Retina (tissue), 1 donor: ENCODE measurements around the gene TGFBR3.
A peak's percentile ranks its signal among the peaks of the same experiment; 100 is the strongest.
"Not testable (repeated sequence)": the region's sequence is repeated elsewhere in the genome, so short reads cannot be mapped to it uniquely, and the experiment has no call there.

Source experiments
- DNase-seq: peaks from one replicate; pipeline ENCODE4 v3.0.0-alpha.2; 2016

The TGFBR3 gene

DNA sequence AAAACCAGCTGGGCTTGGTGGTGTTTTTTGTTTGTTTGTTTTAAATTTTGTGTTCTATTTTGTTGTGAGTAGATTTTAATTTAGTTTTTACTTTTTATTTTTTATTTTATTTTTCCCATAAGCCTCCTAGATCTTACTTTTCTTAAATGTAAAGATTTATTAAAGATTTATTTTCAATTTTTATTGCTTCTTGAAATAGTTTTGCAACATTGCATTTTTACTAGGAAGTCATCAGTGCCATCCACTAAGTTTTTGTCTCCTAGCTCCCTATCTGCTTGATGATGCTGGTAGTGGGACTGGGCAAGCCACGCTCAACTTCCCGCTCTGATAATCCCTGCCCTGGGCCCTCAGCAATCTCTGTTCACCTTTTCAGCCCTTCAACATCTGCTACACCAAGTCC lies 209.9 kb downstream of the TGFBR3 start:
- no peak for DNase-seq

GRCh38 chr1:91674107-91674506 lies 211.8 kb downstream of the TGFBR3 start:
- DNase-seq: no peak

DNA sequence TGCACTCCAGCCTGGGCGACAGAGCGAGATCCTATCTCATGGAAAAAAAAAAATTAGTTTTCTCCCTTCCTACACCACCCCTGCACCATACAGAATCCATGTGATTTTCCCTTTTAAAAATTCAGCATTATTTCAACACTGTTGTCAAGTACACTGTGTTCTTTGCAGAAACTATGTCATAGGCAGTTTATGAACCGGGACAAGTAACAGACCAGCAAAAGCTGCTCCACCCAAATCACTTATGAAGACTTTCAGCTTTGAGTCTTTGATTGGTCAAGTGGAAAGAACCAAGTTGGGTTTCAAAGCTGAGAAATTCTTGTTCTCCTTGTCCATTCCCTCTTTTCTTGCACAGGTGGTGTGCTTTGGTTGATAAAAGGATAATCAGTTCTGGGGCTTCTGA lies 212.3 kb downstream of the TGFBR3 start:
- DNase-seq: no peak

- DNase-seq: no peak
Measured at GRCh38 chr1:91672601-91673161, 213.3 kb downstream of the TGFBR3 start.

GRCh38 chr1:91670781-91671180 lies 215.2 kb downstream of the TGFBR3 start:
- no peak for DNase-seq

- peak; percentile 35 for DNase-seq
Measured at GRCh38 chr1:91669584-91670350, 216.2 kb downstream of the TGFBR3 start.

DNA sequence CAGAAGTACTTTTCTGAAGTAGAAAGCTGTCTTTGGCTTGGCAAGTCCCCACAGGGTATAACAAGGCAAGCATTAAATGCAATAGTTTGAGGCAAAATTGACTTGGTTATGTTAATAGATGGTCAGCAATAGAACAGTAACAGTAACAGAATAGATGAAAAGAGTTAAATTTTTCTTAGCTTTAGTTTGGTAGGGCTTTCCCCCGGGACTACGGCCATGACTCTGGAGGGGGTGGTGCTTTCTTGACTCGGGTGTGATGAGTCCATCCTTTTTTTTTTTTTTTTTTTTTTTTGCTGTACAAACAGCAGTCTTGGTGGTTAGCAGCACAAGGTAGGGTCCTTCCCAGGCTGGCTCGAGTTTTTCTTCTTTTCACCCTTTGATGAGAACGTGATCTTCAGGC lies 219.3 kb downstream of the TGFBR3 start:
- DNase-seq: not testable (repeated sequence)

DNA sequence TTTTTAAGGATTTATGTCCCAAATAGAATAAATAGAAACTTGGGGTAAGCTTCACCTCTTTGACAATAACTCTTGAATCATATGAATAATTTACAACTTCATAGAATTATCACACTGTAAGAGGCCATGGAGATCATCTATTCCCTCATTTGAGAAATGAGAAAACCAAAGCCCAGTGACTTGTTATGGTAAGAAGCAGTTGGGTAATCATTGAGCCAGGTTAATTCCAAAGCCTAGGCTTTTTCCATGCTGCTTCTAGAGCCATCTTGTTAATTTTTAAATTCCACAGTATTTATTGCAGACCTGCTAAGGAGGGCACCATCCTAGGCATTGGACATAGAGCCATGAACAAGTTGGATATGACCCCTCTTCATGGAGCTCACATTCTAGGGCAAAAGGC lies 224.8 kb downstream of the TGFBR3 start:
- DNase-seq: no peak

- DNase-seq: no peak
Measured at GRCh38 chr1:91660708-91661107, 225.2 kb downstream of the TGFBR3 start.

DNA sequence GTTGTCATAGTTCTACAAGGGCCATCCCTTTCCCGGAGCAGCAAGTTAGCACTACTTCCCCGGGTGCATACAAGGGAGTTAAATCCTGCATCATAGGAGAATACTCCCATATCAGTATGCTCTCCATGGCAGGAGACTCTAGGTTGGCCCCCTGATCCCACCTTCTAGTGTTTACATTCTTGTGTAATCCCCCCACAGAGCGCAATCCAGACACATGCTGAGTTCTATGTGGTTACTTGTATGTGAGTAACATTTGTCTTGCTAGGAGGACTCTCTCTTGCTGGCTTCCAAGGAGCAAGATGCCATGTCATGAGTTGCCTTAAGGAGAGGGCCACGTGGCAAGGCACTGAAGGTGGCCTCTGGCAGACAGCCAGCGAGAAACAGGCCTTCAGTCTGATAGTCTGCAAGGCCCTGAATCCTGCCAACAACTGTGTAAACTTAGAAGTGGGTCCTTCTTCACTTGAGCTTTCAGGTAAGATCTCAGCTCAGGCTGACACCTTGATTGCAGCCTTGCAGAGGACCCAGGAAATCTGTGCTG lies 230.0 kb downstream of the TGFBR3 start:
- DNase-seq: no peak

GRCh38 chr1:91653183-91653582 lies 232.8 kb downstream of the TGFBR3 start:
- no peak for DNase-seq

DNA sequence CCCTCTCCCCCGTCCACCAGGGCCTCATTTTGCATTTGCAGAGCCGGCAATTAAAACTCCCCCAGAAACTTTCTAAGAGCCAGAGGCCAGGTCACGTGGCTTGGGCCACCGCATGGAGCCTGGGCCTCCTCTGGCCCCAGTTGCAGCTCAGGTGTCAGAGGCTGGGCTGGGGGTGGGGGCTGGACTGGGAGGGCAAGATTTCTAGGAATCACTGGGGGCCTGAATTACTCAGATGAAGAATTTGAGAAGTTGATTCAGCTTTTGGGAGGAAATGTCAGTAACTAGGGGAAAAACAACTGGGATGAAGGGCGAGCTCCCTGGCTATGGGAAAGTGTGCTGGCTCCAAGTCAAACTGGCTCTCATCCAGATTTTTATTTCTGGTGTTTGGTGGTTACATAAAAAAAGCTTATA lies 234.3 kb downstream of the TGFBR3 start:
- no peak for DNase-seq

- no peak for DNase-seq
Measured at GRCh38 chr1:91651243-91651642, 234.7 kb downstream of the TGFBR3 start.

DNA sequence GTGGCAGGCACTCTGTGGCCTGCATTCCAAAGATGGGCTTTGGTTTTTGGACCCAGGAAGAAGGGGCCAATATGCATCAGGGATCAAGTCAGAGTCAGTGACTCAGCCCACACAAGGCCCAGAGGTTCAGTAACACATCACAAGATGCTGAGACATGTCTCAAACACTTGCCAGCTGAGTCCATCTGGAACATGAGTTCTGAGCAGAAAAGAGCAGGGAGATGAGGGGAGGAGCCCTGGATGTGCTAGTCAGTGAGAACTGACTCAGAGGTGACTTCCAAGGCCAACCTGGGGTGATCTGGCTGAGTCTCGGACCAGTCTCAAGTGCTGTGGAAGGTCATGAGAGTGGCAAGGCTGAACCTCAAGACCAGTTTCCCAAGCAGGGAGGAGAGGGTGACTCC lies 235.2 kb downstream of the TGFBR3 start:
- DNase-seq: no peak

- no peak for DNase-seq
Measured at GRCh38 chr1:91647061-91647460, 238.9 kb downstream of the TGFBR3 start.

GRCh38 chr1:91645031-91645430 lies 240.9 kb downstream of the TGFBR3 start:
- DNase-seq: no peak

DNA sequence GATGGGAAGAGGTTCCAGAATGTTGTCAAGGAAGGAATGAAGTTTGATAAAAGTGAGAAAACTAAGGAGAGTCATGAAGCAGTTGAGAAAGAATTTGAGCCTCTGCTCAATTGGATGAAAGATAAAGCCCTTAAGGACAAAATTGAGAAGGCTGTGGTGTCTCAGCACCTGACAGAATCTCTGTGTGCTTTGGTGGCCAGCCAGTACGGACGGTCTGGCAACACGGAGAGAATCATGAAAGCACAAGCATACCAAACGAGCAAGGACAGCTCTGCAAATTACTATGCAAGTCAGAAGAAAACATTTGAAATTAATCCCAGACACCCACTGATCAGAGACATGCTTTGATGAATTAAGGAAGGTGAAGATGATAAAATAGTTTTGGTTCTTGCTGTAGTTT lies 242.5 kb downstream of the TGFBR3 start:
- no peak for DNase-seq

- no peak for DNase-seq
Measured at GRCh38 chr1:91640877-91641526, 244.9 kb downstream of the TGFBR3 start.

DNA sequence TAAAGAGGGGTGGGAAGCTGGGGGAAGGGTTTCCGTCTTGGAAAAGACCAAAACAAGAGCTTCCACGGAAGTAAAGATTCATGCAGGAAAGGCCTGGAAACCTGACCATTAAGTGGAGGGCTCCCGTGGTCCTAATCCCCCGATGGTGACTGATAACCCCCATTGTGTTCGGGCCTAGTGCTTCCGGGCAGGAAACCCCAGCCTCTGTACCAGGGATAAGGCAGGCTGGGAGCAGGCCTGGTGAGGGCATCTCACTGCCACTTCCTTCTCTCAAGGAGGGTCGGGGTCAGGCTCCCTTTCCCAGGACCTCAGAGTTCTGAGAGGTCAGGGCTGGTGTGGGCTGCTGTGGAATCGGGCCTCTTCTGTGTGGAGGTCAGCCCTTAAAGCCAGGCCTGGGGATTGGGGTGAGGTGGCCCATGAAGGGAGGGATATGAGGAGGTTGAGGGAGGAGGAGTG lies 248.4 kb downstream of the TGFBR3 start:
- DNase-seq: no peak

GRCh38 chr1:91635763-91636162 lies 250.2 kb downstream of the TGFBR3 start:
- no peak for DNase-seq

DNA sequence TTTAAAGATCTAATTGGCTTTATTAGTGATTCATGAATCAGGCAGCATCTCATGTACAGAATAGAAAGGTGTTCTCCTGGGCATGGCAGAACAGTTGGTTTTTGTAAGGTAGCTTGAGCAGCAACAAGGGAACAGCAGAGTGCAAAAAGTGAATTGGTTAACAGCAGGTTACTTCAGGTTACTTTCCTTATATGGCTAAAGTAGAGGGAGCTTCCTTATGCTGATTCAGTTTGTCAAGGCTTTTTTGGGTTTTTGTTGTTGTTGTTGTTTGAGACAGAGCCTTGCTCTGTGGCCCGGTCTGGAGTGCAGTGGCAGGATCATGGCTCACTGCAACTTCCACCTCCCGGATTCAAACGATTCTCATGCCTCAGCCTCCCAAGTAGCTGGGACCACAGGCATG lies 252.5 kb downstream of the TGFBR3 start:
- DNase-seq: no peak

GRCh38 chr1:91631718-91632330 lies 254.1 kb downstream of the TGFBR3 start:
- DNase-seq: no peak

DNA sequence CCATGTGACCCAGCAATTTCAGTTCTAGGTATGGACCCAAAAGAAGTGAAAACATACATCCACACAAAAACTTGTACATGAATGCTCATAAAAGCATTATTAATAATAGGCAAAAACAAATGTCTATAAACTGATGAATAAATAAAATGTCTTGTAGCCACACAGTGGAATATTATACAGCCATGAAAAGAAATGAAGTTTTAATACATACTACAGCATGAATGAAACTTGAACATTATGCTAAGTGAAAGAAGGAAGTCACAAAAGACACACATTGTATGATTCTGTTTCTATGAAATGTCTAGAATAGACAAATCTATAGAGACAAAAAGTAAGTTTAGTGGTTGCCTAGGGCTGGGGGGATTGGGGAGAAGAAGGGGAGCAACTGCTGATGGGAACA lies 255.1 kb downstream of the TGFBR3 start:
- no peak for DNase-seq
